Measurements from ENCODE around the gene PAK4. TPM values are rescaled to one million over a fixed set of nuclear protein-coding genes. Genes with fewer than 3 reads are reported as not detected.

Gene PAK4
- total and polyA plus RNA-seq, 2 of the 8 experiments (the other 6 are each of a cell fraction or from before 2014, with no cell fraction given): 50.7 to 64.4 TPM

DNA sequence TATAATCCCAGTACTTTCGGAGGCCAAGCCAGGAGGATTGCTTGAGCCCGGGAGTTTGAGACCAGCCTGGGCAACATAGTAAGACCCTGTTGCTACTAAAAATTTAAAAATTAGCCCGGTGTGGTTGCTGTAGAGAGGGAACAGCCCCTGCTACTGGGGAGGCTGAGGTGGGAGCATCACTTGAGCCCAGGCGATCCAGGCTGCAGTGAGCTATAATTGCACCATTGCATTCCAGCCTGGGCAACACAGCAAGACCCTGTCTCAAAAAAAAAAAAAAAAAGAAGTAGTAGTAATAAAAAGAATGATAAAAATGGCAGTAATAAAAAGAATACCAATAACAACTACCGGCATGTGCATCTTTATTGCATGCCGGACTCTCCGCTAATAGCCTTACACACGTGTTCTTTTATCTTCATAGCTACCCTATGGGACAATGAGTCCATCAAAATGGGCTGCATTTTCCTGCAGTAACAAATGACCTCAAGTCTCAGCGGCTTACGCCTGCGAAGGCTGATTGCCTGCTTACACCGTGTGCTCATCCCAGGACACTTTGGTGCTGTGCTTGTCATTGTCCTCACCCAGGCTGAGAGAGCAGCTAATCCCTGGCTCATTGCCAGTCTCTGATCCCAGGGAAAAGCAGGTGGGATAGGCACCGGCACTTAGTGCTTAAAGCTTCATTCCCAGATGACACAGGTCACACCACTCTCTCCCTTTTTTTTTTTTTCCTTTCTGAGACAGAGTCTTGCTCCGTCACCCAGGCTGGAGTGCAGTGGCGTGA is 92.8 kb downstream of the PAK4 start:
- Histone ChIP-seq H3K27ac (ENCODE audit: low read depth, low read length) (no peak overlapping the region), H2BK15ac (ENCODE audit: low read length) (no peak overlapping the region), H2AFZ (ENCODE audit: low read length) (no peak overlapping the region), H3K4me2 (ENCODE audit: insufficient read depth in 1 of 2, low read depth in 2 of 2, low read length in 2 of 2) (no peak overlapping the region), H4K8ac (ENCODE audit: extremely low read depth, insufficient read depth, low read length) (no peak overlapping the region), H3K79me1 (ENCODE audit: low read depth, low read length) (no peaks in the 10 kb centered on the region), H3K79me2 (ENCODE audit: control insufficient read depth in 1 of 2, insufficient read depth in 2 of 2, low read length in 2 of 2) (no peaks in the 10 kb centered on the region), H2BK20ac (ENCODE audit: low read length) (no peak overlapping the region), H3K14ac (ENCODE audit: insufficient read length) (no peak overlapping the region), H3K18ac (ENCODE audit: extremely low read depth, low read length) (no peak overlapping the region), H3K4me3 (ENCODE audit: extremely low read depth in 1 of 4, insufficient read depth in 2 of 4, low read depth in 3 of 4, low read length in 4 of 4) (no peak overlapping the region), H3K27me3 (replicated peaks in 1 of 4; ENCODE audit: control insufficient read depth in 3 of 4, extremely low read depth in 1 of 4, insufficient read depth in 3 of 4, low read length in 3 of 4) (peaks cover 0 to 9% (median 0%) of the 10 kb centered on the region in 4 experiments; a peak in 2 of 7 replicates), H3K56ac (replicated peaks; ENCODE audit: insufficient read length, low read depth, low read length) (no peak overlapping the region), H4K20me1 (replicated peaks in 1 of 2; ENCODE audit: control insufficient read depth in 1 of 2, insufficient read depth in 2 of 2, low read length in 2 of 2) (peaks cover 0 to 2% of the 10 kb centered on the region in 2 experiments), H3K4me1 (replicated peaks in 1 of 4; ENCODE audit: control insufficient read depth in 3 of 4, insufficient read depth in 4 of 4, low read length in 3 of 4) (no peaks in the 10 kb centered on the region), H3K9ac (replicated peaks in 1 of 4; ENCODE audit: extremely low read depth in 1 of 4, low read depth in 3 of 4, low read length in 3 of 4) (no peak overlapping the region), H3K23me2 (ENCODE audit: low read depth, low read length) (peaks cover 3% of the 10 kb centered on the region; the same call in 1 of the 2 replicates), H3K36me3 (ENCODE audit: control insufficient read depth in 2 of 4, insufficient read depth in 4 of 4, low read length in 3 of 4) (no peaks in the 10 kb centered on the region), H4K91ac (replicated peaks; ENCODE audit: insufficient read length, low read length) (no peak overlapping the region), H2BK120ac (replicated peaks; ENCODE audit: low read depth, low read length) (no peak overlapping the region), H2AK5ac (ENCODE audit: low read depth, low read length) (no peak overlapping the region), H2BK5ac (ENCODE audit: low read depth, low read length) (no peak overlapping the region), H2BK12ac (ENCODE audit: low read depth, low read length) (no peak overlapping the region), H3K9me3 (ENCODE audit: insufficient read depth in 2 of 2, low read depth in 1 of 2, low read length in 1 of 2) (peaks cover 0 to 3% of the 10 kb centered on the region in 2 experiments; a peak in 1 of 4 replicates), H3K23ac (ENCODE audit: insufficient read length) (no peak overlapping the region), H4K5ac (ENCODE audit: insufficient read length, low read depth, low read length) (no peak overlapping the region), H3K4ac (replicated peaks; ENCODE audit: insufficient read length, low read depth, low read length) (no peak overlapping the region)
- no peak for FAIRE-seq
- TF ChIP-seq RAD21 (IDR thresholded peaks at IDR 0.05 in 1 of 2, conservative IDR thresholded peaks at IDR 0.05 in 1 of 2; ENCODE audit: low read depth in 2 of 2, low read length in 2 of 2) (no peak), KDM4A (IDR thresholded peaks at IDR 0.05; ENCODE audit: low read depth, low read length, severe bottlenecking) (no peak), ATF2 (IDR thresholded peaks at IDR 0.05; ENCODE audit: low read length) (no peak), EP300 (IDR thresholded peaks at IDR 0.05; ENCODE audit: borderline replicate concordance in 1 of 2, low read depth in 2 of 2, low read length in 2 of 2) (no peak), RNF2 (IDR thresholded peaks at IDR 0.05; ENCODE audit: borderline replicate concordance, low read depth, low read length, missing control alignments, poor library complexity, severe bottlenecking) (no peak), SAP30 (IDR thresholded peaks at IDR 0.05; ENCODE audit: insufficient read depth, insufficient replicate concordance, low read length) (no peak), EGR1 (IDR thresholded peaks at IDR 0.05; ENCODE audit: borderline replicate concordance, low read depth, low read length) (no peak)
- TF ChIP-seq, protein P1, sequence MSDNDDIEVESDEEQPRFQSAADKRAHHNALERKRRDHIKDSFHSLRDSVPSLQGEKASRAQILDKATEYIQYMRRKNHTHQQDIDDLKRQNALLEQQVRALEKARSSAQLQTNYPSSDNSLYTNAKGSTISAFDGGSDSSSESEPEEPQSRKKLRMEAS (IDR thresholded peaks at IDR 0.05): no peak
- WGBS, 2 experiments (ENCODE audit: extremely low coverage in 1 of 2, insufficient coverage in 1 of 2, insufficient read length in 1 of 2, insufficient replicate concordance in 2 of 2, low coverage in 1 of 2, low lambda C conversion rate in 2 of 2, missing lambda C conversion rate in 1 of 2): 83% methylated on average over 13 of the region's 15 CpGs; no CpG with 5 or more reads in 1 of the 2 experiments
- ChIA-PET POLR2A (ENCODE audit: partially characterized antibody) (interaction anchor here (0.6 kb wide), 1 partner anchor 93 kb away, joined by 3 read pairs; no protein-coding TSS in a partner anchor), CTCF (ENCODE audit: partially characterized antibody) (interaction anchor here (0.9 to 1.3 kb wide), 4 partner anchors 38 to 110 kb away, joined by 3 to 6 read pairs (median 4); no protein-coding TSS in a partner anchor)
- DNase-seq (ENCODE audit: low read depth in 1 of 2, low spot score in 2 of 2): no peak
